Measurements from ENCODE around the gene TEDC1.

- TF ChIP-seq CTCF (IDR thresholded peaks at IDR 0.05) (no peak), POLR2AphosphoS5 (IDR thresholded peaks at IDR 0.05) (no peak)
Measured at GRCh38 chr14:105476831-105477659, 14.0 kb upstream of the TEDC1 start.
